ENCODE results near the gene OPCML.

Gene OPCML

DNA sequence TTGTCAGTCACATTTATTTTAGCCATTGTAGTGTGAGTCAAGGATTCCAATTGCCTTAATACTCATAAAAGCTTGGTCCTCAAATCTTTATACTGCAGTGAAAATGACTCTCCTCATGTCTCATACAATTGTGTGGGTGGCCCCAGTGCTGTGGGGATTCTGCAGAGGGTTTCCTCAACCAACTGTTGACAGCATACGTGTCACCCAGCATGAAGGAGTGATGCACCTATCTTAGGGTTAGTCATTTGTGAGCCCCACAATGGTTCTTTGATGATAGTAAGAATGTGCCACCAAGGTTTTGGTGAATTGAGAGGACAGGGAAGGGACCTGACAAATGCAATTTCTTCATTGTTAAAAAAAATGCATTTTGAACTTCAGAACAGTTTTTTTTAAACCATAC lies 1046.2 kb downstream of the OPCML start:
- in situ Hi-C loops (cut with MboI; ENCODE audit: low sequenced_read_pairs, unreplicated experiment): no loop called here
- DNase-seq (ENCODE audit: low spot score): no peak
- TF ChIP-seq, protein P1, sequence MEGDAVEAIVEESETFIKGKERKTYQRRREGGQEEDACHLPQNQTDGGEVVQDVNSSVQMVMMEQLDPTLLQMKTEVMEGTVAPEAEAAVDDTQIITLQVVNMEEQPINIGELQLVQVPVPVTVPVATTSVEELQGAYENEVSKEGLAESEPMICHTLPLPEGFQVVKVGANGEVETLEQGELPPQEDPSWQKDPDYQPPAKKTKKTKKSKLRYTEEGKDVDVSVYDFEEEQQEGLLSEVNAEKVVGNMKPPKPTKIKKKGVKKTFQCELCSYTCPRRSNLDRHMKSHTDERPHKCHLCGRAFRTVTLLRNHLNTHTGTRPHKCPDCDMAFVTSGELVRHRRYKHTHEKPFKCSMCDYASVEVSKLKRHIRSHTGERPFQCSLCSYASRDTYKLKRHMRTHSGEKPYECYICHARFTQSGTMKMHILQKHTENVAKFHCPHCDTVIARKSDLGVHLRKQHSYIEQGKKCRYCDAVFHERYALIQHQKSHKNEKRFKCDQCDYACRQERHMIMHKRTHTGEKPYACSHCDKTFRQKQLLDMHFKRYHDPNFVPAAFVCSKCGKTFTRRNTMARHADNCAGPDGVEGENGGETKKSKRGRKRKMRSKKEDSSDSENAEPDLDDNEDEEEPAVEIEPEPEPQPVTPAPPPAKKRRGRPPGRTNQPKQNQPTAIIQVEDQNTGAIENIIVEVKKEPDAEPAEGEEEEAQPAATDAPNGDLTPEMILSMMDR (IDR thresholded peaks at IDR 0.05; ENCODE audit: borderline replicate concordance, control extremely low read depth, extremely low read depth, insufficient read depth, missing control alignments): no peak

- in situ Hi-C loops (cut with MboI; ENCODE audit: low sequenced_read_pairs, unreplicated experiment): no loop called here
- no peak for DNase-seq (ENCODE audit: low spot score)
- TF ChIP-seq, protein P1 (IDR thresholded peaks at IDR 0.05; ENCODE audit: borderline replicate concordance, control extremely low read depth, extremely low read depth, insufficient read depth, missing control alignments): no peak
These were observed 1057.3 kb downstream of the OPCML start for GRCh38 chr11:132475026-132475425.

- DNase-seq (ENCODE audit: low spot score): no peak
- in situ Hi-C loops (cut with MboI; ENCODE audit: low sequenced_read_pairs, unreplicated experiment): no loop called here
- TF ChIP-seq, protein P1 (IDR thresholded peaks at IDR 0.05; ENCODE audit: borderline replicate concordance, control extremely low read depth, extremely low read depth, insufficient read depth, missing control alignments): no peak
These were observed 1059.7 kb downstream of the OPCML start for GRCh38 chr11:132472411-132473172.

DNA sequence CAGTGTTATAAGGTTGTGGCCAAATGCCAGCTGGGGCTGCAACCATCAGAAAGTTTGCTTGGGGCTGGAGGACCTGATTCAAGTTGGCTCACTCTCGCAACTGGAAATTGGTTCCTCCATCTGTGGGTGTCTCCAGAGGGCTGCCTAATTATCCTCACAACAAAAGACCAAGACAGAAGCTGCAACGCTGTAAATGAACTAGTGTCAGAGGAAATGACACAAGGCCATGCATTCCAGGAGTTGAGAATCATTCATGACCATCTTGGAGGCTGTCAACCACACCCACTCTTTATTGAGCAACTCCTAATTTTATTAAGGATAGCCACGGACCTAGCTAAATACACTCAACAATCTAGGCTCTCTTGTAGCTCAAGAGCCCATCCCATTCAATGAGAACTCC lies 1060.8 kb downstream of the OPCML start:
- TF ChIP-seq, protein P1 (IDR thresholded peaks at IDR 0.05; ENCODE audit: borderline replicate concordance, control extremely low read depth, extremely low read depth, insufficient read depth, missing control alignments): no peak
- in situ Hi-C loops (cut with MboI; ENCODE audit: low sequenced_read_pairs, unreplicated experiment): no loop called here
- no peak for DNase-seq (ENCODE audit: low spot score)

DNA sequence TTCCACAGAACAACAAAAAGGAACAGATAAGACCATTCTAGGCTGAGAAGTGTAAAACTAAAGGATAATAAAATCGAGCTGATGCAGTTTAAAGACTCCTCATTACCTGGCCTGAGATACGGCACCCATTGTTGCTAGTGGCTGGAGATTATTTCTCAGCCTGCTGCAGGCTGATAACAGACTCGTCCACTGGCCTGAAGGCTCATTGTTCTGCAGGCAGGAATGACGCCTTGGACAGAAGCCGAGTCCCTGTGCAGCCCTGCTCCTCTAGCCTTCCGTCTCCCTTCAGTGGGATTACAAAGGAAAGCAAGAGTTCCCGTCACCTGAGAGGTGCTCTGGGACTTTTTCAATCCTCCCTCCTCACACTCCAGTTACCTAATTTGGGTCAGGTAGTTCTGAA lies 1065.3 kb downstream of the OPCML start:
- DNase-seq (ENCODE audit: low spot score): no peak
- TF ChIP-seq, protein P1 (IDR thresholded peaks at IDR 0.05; ENCODE audit: borderline replicate concordance, control extremely low read depth, extremely low read depth, insufficient read depth, missing control alignments): no peak
- in situ Hi-C loops (cut with MboI; ENCODE audit: low sequenced_read_pairs, unreplicated experiment): no loop called here

- no peak for DNase-seq (ENCODE audit: low spot score)
- TF ChIP-seq, protein P1 (IDR thresholded peaks at IDR 0.05; ENCODE audit: borderline replicate concordance, control extremely low read depth, extremely low read depth, insufficient read depth, missing control alignments): no peak
- in situ Hi-C loops (cut with MboI; ENCODE audit: low sequenced_read_pairs, unreplicated experiment): no loop called here
These were observed 1067.4 kb downstream of the OPCML start for GRCh38 chr11:132464939-132465338.
